ENCODE results near the gene AP2M1. TPM values are rescaled to one million over a fixed set of nuclear protein-coding genes. Genes with fewer than 3 reads are reported as not detected.

The AP2M1 gene
- total and polyA plus RNA-seq, 2 of the 13 experiments (the other 11 are each of a cell fraction or from before 2014, with no cell fraction given), result 126 to 146 TPM

GRCh38 chr3:184135149-184135910 is 39.3 kb upstream of the AP2M1 start, which contains the start of gene EIF2B5 (continued):
- TF ChIP-seq ARHGAP35 (CRISPR knock-in tag; IDR thresholded peaks at IDR 0.05; ENCODE audit: borderline replicate concordance), result no peak
- peak; percentile 100 for TF ChIP-seq MIXL1 (CRISPR knock-in tag; IDR thresholded peaks at IDR 0.05)
- TF ChIP-seq MLXIP (CRISPR knock-in tag; IDR thresholded peaks at IDR 0.05; ENCODE audit: borderline replicate concordance), result no peak
- TF ChIP-seq GLI4 (CRISPR knock-in tag; IDR thresholded peaks at IDR 0.05; ENCODE audit: borderline replicate concordance), result no peak; the same call in 1 of the 2 replicates
- TF ChIP-seq CBFB (CRISPR knock-in tag; IDR thresholded peaks at IDR 0.05), result peak; percentile 94
- peak; percentile 54 for TF ChIP-seq ZBTB43 (CRISPR knock-in tag; conservative IDR thresholded peaks at IDR 0.05)
- TF ChIP-seq ZNF710 (CRISPR knock-in tag; IDR thresholded peaks at IDR 0.05; ENCODE audit: borderline replicate concordance), result peak; percentile 66; the same call in 1 of the 2 replicates
- TF ChIP-seq ZNF3 (CRISPR knock-in tag; IDR thresholded peaks at IDR 0.05), result 0 out of 2 replicates have a peak, but pooled peaks have one; percentile 12
- no peak for TF ChIP-seq ZFP36 (IDR thresholded peaks at IDR 0.05; ENCODE audit: borderline replicate concordance, low read depth, low read length, partially characterized antibody)
- 0 out of 2 replicates have a peak, but pooled peaks have one; percentile 48 for TF ChIP-seq ZMYM2 (CRISPR knock-in tag; IDR thresholded peaks at IDR 0.05)
- no peak for TF ChIP-seq SKIL (CRISPR knock-in tag; IDR thresholded peaks at IDR 0.05; ENCODE audit: borderline replicate concordance)
- no peak for TF ChIP-seq ZNF672 (CRISPR knock-in tag; IDR thresholded peaks at IDR 0.05)
- TF ChIP-seq ZNF619 (CRISPR knock-in tag; IDR thresholded peaks at IDR 0.05), result peak; percentile 49; the same call in 1 of the 2 replicates
- TF ChIP-seq ZNF33A (CRISPR knock-in tag; IDR thresholded peaks at IDR 0.05; ENCODE audit: borderline replicate concordance), result no peak
- TF ChIP-seq TRIM24 (CRISPR knock-in tag; IDR thresholded peaks at IDR 0.05), result no peak
- TF ChIP-seq ZNF839 (CRISPR knock-in tag; IDR thresholded peaks at IDR 0.05; ENCODE audit: borderline replicate concordance), result no peak
- TF ChIP-seq ZFP91 (CRISPR knock-in tag; IDR thresholded peaks at IDR 0.05; ENCODE audit: borderline replicate concordance), result peak; percentile 90; the same call in 1 of the 2 replicates
- no peak for TF ChIP-seq DNMT1 (CRISPR knock-in tag; IDR thresholded peaks at IDR 0.05)
